Pericardium fibroblast (primary cell): ENCODE measurements around the gene OSMR. TPM values are rescaled to one million over a fixed set of nuclear protein-coding genes. Genes with fewer than 3 reads are reported as not detected.

ENCODE experiments used
- total RNA-seq: library from RNA; depleted of rRNA; stranded (reverse); fragments of >200 nt; gene quantifications from 2 replicates; pipeline ENCODE4 v1.2.3, GENCODE V29; 2015

OSMR gene
- total RNA-seq = 53.1 and 74.9 TPM in 2 replicates

DNA sequence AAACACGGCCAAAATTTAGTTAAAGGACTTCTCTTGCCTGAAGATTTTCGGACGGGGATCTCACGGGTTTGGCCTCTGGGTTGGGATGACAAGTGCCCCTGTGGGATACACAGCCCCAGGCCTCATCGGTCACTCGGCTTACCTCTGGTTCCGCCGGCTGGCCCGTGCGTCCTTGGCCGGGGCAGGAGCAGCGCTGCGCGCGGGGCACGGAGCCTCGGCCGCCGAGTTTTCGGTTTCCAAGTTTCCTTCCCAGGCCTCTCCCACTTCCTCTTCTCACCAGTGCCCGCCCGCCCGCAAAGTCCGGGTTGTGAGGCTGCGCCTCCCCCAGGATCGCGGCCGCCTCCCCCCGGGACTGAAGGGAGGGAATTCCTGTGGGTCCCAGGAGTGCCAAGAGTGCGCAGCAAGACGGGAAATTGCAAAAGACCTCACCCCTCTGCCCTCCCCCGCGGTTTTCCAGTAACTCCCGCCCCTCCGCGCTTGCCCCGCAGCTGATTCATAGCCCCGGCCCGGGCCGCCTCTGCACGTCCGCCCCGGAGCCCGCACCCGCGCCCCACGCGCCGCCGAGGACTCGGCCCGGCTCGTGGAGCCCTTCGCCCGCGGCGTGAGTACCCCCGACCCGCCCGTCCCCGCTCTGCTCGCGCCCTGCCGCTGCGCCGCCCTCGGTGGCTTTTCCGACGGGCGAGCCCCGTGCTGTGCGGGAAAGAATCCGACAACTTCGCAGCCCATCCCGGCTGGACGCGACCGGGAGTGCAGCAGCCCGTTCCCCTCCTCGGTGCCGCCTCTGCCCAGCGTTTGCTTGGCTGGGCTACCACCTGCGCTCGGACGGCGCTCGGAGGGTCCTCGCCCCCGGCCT, at the start of gene OSMR:
Gene OSMR (plus strand): TSS at position 487 of the 853 bp plus-strand sequence. CDS start 23,033 bp downstream, outside the sequence.

Other genes with a start within 250 kb of the OSMR start
- gene RICTOR, start 228.4 kb downstream of the OSMR start, total RNA-seq = 7.5 and 18.1 TPM in 2 replicates